ENCODE measurements around the gene EDNRA.

The EDNRA gene

GRCh38 chr4:147578593-147578992 is 97.7 kb downstream of the EDNRA start:
- Histone ChIP-seq H2AFZ (ENCODE audit: low read length) (no peak overlapping the region), H3K4me3 (ENCODE audit: low read length, poor library complexity, severe bottlenecking) (no peak overlapping the region), H3K4me1 (ENCODE audit: insufficient read depth, low read length, poor library complexity, severe bottlenecking) (peaks cover 40% of the 10 kb centered on the region), H3K79me2 (ENCODE audit: insufficient read depth, low read length) (no peaks in the 10 kb centered on the region), H3K9me2 (replicated peaks; ENCODE audit: low read depth, low read length) (no peaks in the 10 kb centered on the region), H3K9ac (ENCODE audit: low read depth, low read length, poor library complexity, severe bottlenecking) (no peak overlapping the region), H3K9me3 (ENCODE audit: insufficient read depth, low read depth, low read length) (no peaks in the 10 kb centered on the region), H3F3A (ENCODE audit: low read depth) (no peaks in the 10 kb centered on the region), H4K20me1 (ENCODE audit: insufficient read depth, low read length, poor library complexity, severe bottlenecking) (no peaks in the 10 kb centered on the region), H3K27me3 (ENCODE audit: insufficient read depth, low read length, poor library complexity, severe bottlenecking) (no peaks in the 10 kb centered on the region), H3K36me3 (ENCODE audit: insufficient read depth, low read length) (no peaks in the 10 kb centered on the region), H3K4me2 (ENCODE audit: low read depth, low read length, poor library complexity, severe bottlenecking) (no peak overlapping the region)
- TF ChIP-seq CTCF (conservative IDR thresholded peaks at IDR 0.05; ENCODE audit: low read length) (no peak), EZH2phosphoT487 (IDR thresholded peaks at IDR 0.05; ENCODE audit: borderline replicate concordance) (no peak)

- no peaks in the 10 kb centered on the region for H3K9me3 ChIP-seq (ENCODE audit: insufficient read depth, low read depth, low read length)
- no peak overlapping the region for H3K4me3 ChIP-seq (ENCODE audit: low read length, poor library complexity, severe bottlenecking)
- H3F3A ChIP-seq (ENCODE audit: low read depth): no peaks in the 10 kb centered on the region
- H3K9ac ChIP-seq (ENCODE audit: low read depth, low read length, poor library complexity, severe bottlenecking): no peak overlapping the region
- no peaks in the 10 kb centered on the region for H3K36me3 ChIP-seq (ENCODE audit: insufficient read depth, low read length)
- no peak for TF ChIP-seq CTCF (conservative IDR thresholded peaks at IDR 0.05; ENCODE audit: low read length)
- no peak for TF ChIP-seq EZH2phosphoT487 (IDR thresholded peaks at IDR 0.05; ENCODE audit: borderline replicate concordance)
- no peaks in the 10 kb centered on the region for H3K27me3 ChIP-seq (ENCODE audit: insufficient read depth, low read length, poor library complexity, severe bottlenecking)
- H3K79me2 ChIP-seq (ENCODE audit: insufficient read depth, low read length): no peaks in the 10 kb centered on the region
- H2AFZ ChIP-seq (ENCODE audit: low read length): no peak overlapping the region
- no peaks in the 10 kb centered on the region for H3K9me2 ChIP-seq (replicated peaks; ENCODE audit: low read depth, low read length)
- H4K20me1 ChIP-seq (ENCODE audit: insufficient read depth, low read length, poor library complexity, severe bottlenecking): no peaks in the 10 kb centered on the region
- peaks cover 38% of the 10 kb centered on the region for H3K4me1 ChIP-seq (ENCODE audit: insufficient read depth, low read length, poor library complexity, severe bottlenecking)
- no peak overlapping the region for H3K4me2 ChIP-seq (ENCODE audit: low read depth, low read length, poor library complexity, severe bottlenecking)
These were observed 99.5 kb downstream of the EDNRA start for GRCh38 chr4:147580396-147580795.

GRCh38 chr4:147581606-147582350 is 100.9 kb downstream of the EDNRA start:
- H3K27me3 ChIP-seq (ENCODE audit: insufficient read depth, low read length, poor library complexity, severe bottlenecking): no peaks in the 10 kb centered on the region
- peaks cover 25% of the 10 kb centered on the region for H3K4me1 ChIP-seq (ENCODE audit: insufficient read depth, low read length, poor library complexity, severe bottlenecking)
- H3K4me3 ChIP-seq (ENCODE audit: low read length, poor library complexity, severe bottlenecking): no peak overlapping the region
- H2AFZ ChIP-seq (ENCODE audit: low read length): peak overlapping the region; percentile 44; the same call in 1 of the 2 replicates
- H3K4me2 ChIP-seq (ENCODE audit: low read depth, low read length, poor library complexity, severe bottlenecking): peak overlapping the region; percentile 41
- H3K9me2 ChIP-seq (replicated peaks; ENCODE audit: low read depth, low read length): no peaks in the 10 kb centered on the region
- no peaks in the 10 kb centered on the region for H3K36me3 ChIP-seq (ENCODE audit: insufficient read depth, low read length)
- H3K9ac ChIP-seq (ENCODE audit: low read depth, low read length, poor library complexity, severe bottlenecking): no peak overlapping the region
- H3F3A ChIP-seq (ENCODE audit: low read depth): no peaks in the 10 kb centered on the region
- no peak for TF ChIP-seq CTCF (conservative IDR thresholded peaks at IDR 0.05; ENCODE audit: low read length)
- TF ChIP-seq EZH2phosphoT487 (IDR thresholded peaks at IDR 0.05; ENCODE audit: borderline replicate concordance): no peak
- H3K79me2 ChIP-seq (ENCODE audit: insufficient read depth, low read length): no peaks in the 10 kb centered on the region
- no peaks in the 10 kb centered on the region for H3K9me3 ChIP-seq (ENCODE audit: insufficient read depth, low read depth, low read length)
- no peaks in the 10 kb centered on the region for H4K20me1 ChIP-seq (ENCODE audit: insufficient read depth, low read length, poor library complexity, severe bottlenecking)

Data from Loucy (cell line).